WTC11 (cell line): ENCODE data around the gene MAGI3. TPM values are rescaled to one million over a fixed set of nuclear protein-coding genes. Genes with fewer than 3 reads are reported as not detected.

Source experiments
- ATAC-seq: fragments of 200-7000 bp; cut with Tn5 transposase; 2 replicates; pipeline ENCODE4 v1.10.0; 2021; ENCODE audit warnings: mild to moderate bottlenecking, moderate library complexity
- CTCF ChIA-PET: fragments of 300-600 bp; sonication (Branson Sonifier 250); formaldehyde crosslinking; loops from one replicate; lab custom pipeline; 2021; ENCODE audit warnings: antibody characterized with exemption; lab: Charles Lee
- POLR2A ChIA-PET: fragments of 350-600 bp; sonication (Branson Sonifier 250); formaldehyde crosslinking; loops from one replicate; lab custom pipeline; 2021; ENCODE audit warnings: antibody characterized with exemption; lab: Charles Lee
- DNase-seq: peaks from one replicate; pipeline ENCODE4 v3.0.0; 2021; ENCODE audit warnings: low spot score
- H3K27ac Mint-ChIP-seq: 2 replicates; pipeline ENCODE4 v1.8.0; 2021; ENCODE audit warnings: mixed read lengths
- H3K27me3 Mint-ChIP-seq: 2 replicates; pipeline ENCODE4 v1.8.0; 2021; ENCODE audit warnings: low read depth, mild to moderate bottlenecking, moderate library complexity, mixed read lengths
- H3K36me3 Mint-ChIP-seq: 2 replicates; pipeline ENCODE4 v1.8.0; 2021; ENCODE audit warnings: mixed read lengths
- H3K4me1 Mint-ChIP-seq: 2 replicates; pipeline ENCODE4 v1.8.0; 2022; ENCODE audit warnings: mixed read lengths
- H3K4me3 Mint-ChIP-seq: 2 replicates; pipeline ENCODE4 v1.8.0; 2021; ENCODE audit warnings: mild to moderate bottlenecking, moderate library complexity, mixed read lengths
- H3K9me3 Mint-ChIP-seq: 2 replicates; pipeline ENCODE4 v1.8.0; 2021; ENCODE audit warnings: mixed read lengths
- AFF4 ChIP-seq: sonication (generic); formaldehyde crosslinking; IDR thresholded peaks from 2 replicates; pipeline ENCODE4 v1.8.1; 2023; ENCODE audit warnings: mild to moderate bottlenecking, missing genetic modification reagents, borderline replicate concordance
- ATF1 ChIP-seq: sonication (generic); formaldehyde crosslinking; IDR thresholded peaks from 2 replicates; pipeline ENCODE4 v1.8.1; 2023; ENCODE audit warnings: mild to moderate bottlenecking, moderate library complexity, missing genetic modification reagents
- CDX4 ChIP-seq: fragments of 250-450 bp; sonication (Bioruptor Pico); IDR thresholded peaks from 2 replicates; pipeline ENCODE4 v1.9.0; 2021; ENCODE audit warnings: moderate library complexity, mild to moderate bottlenecking, inconsistent platforms, borderline replicate concordance
- CTCF ChIP-seq: fragments of 200-600 bp; IDR thresholded peaks from 2 replicates; pipeline ENCODE4 v1.8.0; 2022; ENCODE audit warnings: antibody characterized with exemption
- E2F4 ChIP-seq: sonication (generic); formaldehyde crosslinking; IDR thresholded peaks from 2 replicates; pipeline ENCODE4 v1.8.1; 2022; ENCODE audit warnings: low read depth, mild to moderate bottlenecking, moderate library complexity, missing genetic modification reagents, borderline replicate concordance
- FOXP1 ChIP-seq: sonication (generic); formaldehyde crosslinking; IDR thresholded peaks from 2 replicates; pipeline ENCODE4 v1.8.0; 2022; ENCODE audit warnings: missing genetic modification reagents, mild to moderate bottlenecking, moderate library complexity, borderline replicate concordance
- FOXP4 ChIP-seq: sonication (generic); formaldehyde crosslinking; IDR thresholded peaks from 2 replicates; pipeline ENCODE4 v1.8.0; 2022; ENCODE audit warnings: mild to moderate bottlenecking, missing genetic modification reagents
- GTF2I ChIP-seq: fragments of 250-450 bp; sonication (Bioruptor Pico); conservative IDR thresholded peaks from 2 replicates; pipeline ENCODE4 v1.4.0; 2021; ENCODE audit warnings: mild to moderate bottlenecking
- JUN ChIP-seq: sonication (generic); formaldehyde crosslinking; IDR thresholded peaks from 2 replicates; pipeline ENCODE4 v1.8.0; 2023; ENCODE audit warnings: mild to moderate bottlenecking, missing genetic modification reagents
- MXD4 ChIP-seq: fragments of 250-450 bp; sonication (Bioruptor Pico); IDR thresholded peaks from 2 replicates; pipeline ENCODE4 v1.8.0; 2021; ENCODE audit warnings: mild to moderate bottlenecking, moderate library complexity, borderline replicate concordance
- MYBL2 ChIP-seq: sonication (generic); formaldehyde crosslinking; IDR thresholded peaks from 2 replicates; pipeline ENCODE4 v1.8.1; 2023; ENCODE audit warnings: mild to moderate bottlenecking, moderate library complexity, missing genetic modification reagents
- NR1H2 ChIP-seq: sonication (generic); formaldehyde crosslinking; IDR thresholded peaks from 2 replicates; pipeline ENCODE4 v1.9.0; 2021; ENCODE audit warnings: mild to moderate bottlenecking, moderate library complexity, missing genetic modification reagents
- OVOL2 ChIP-seq: fragments of 250-450 bp; sonication (Bioruptor Pico); IDR thresholded peaks from 2 replicates; pipeline ENCODE4 v1.9.0; 2021; ENCODE audit warnings: mild to moderate bottlenecking, borderline replicate concordance
- USF2 ChIP-seq: sonication (generic); formaldehyde crosslinking; IDR thresholded peaks from 2 replicates; pipeline ENCODE4 v1.8.1; 2023; ENCODE audit warnings: mild to moderate bottlenecking, missing genetic modification reagents, moderate library complexity
- ZBTB21 ChIP-seq: sonication (generic); formaldehyde crosslinking; IDR thresholded peaks from 2 replicates; pipeline ENCODE4 v1.8.1; 2023; ENCODE audit warnings: mild to moderate bottlenecking, missing genetic modification reagents, borderline replicate concordance
- ZNF219 ChIP-seq: sonication (generic); formaldehyde crosslinking; IDR thresholded peaks from 2 replicates; pipeline ENCODE4 v1.8.0; 2023; ENCODE audit warnings: missing genetic modification reagents, mild to moderate bottlenecking, borderline replicate concordance
- ZNF425 ChIP-seq: fragments of 250-450 bp; sonication (Bioruptor Pico); conservative IDR thresholded peaks from 2 replicates; pipeline ENCODE4 v1.9.0; 2021; ENCODE audit warnings: mild to moderate bottlenecking
- ZNF532 ChIP-seq: fragments of 250-450 bp; sonication (Bioruptor Pico); IDR thresholded peaks from 2 replicates; pipeline ENCODE4 v1.9.0; 2021; ENCODE audit warnings: mild to moderate bottlenecking, borderline replicate concordance
- total RNA-seq: library from RNA; stranded (reverse); gene quantifications from 3 replicates; pipeline ENCODE4 v1.2.3, GENCODE V29; 2021

The MAGI3 gene
- total RNA-seq, 1 experiment from 2014 or later: 9.7 TPM

GRCh38 chr1:113505357-113505756, 115.0 kb downstream of the MAGI3 start (continued):
- TF ChIP-seq ZNF532 (CRISPR knock-in tag) (no peak), USF2 (CRISPR knock-in tag) (no peak), ZNF425 (no peak), FOXP4 (CRISPR knock-in tag) (no peak), CTCF (no peak), ZBTB21 (CRISPR knock-in tag) (no peak), NR1H2 (CRISPR knock-in tag) (no peak), JUN (no peak), MYBL2 (no peak), GTF2I (CRISPR knock-in tag) (no peak), ZNF219 (CRISPR knock-in tag) (no peak), MXD4 (no peak)

- Mint-ChIP-seq H3K4me1 (peaks cover 16% of the 10 kb centered on the region), H3K9me3 (peaks cover 24% of the 10 kb centered on the region), H3K27me3 (no peaks in the 10 kb centered on the region), H3K4me3 (no peak overlapping the region), H3K36me3 (peaks cover 14% of the 10 kb centered on the region), H3K27ac (no peak overlapping the region)
- ChIA-PET POLR2A (no interaction called here), CTCF (no interaction called here)
- no peak for ATAC-seq
- DNase-seq: no peak
- TF ChIP-seq ATF1 (CRISPR knock-in tag): no peak
- TF ChIP-seq MXD4: no peak
- no peak for TF ChIP-seq AFF4
- TF ChIP-seq ZBTB21 (CRISPR knock-in tag): no peak
- no peak for TF ChIP-seq E2F4 (CRISPR knock-in tag)
- TF ChIP-seq CDX4: no peak
- no peak for TF ChIP-seq OVOL2 (CRISPR knock-in tag)
- TF ChIP-seq FOXP1 (CRISPR knock-in tag): no peak
Measured at GRCh38 chr1:113507552-113508214, 117.4 kb downstream of the MAGI3 start.
